IMR-90 (cell line): ENCODE results near the gene SMIM33. TPM values are rescaled to one million over a fixed set of nuclear protein-coding genes. Genes with fewer than 3 reads are reported as not detected.

ENCODE experiments used
- ATAC-seq: fragments of 200-7000 bp; cut with Tn5 transposase; 2 replicates; pipeline ENCODE4 v1.9.1; 2020; ENCODE audit warnings: low read depth, mild to moderate bottlenecking, moderate library complexity
- BruUV-seq: library from RNA; stranded (reverse); fragments of 400-500 nt; replicated peaks from 2 replicates; lab custom pipeline; 2021; lab: Mats Ljungman, UMichigan
- CTCF ChIA-PET: fragments of 300-600 bp; formaldehyde crosslinking; extraction: SDS; loops from one replicate; lab custom pipeline; 2021; ENCODE audit warnings: antibody characterized with exemption; lab: Yijun Ruan, JAX
- POLR2A ChIA-PET: fragments of 300-600 bp; sonication (Branson Sonifier 250); formaldehyde crosslinking; loops from one replicate; lab custom pipeline; 2022; ENCODE audit warnings: antibody characterized with exemption; ENCODE audit not compliant: unreplicated experiment; lab: Charles Lee
- DNase-seq: peaks from one replicate; pipeline ENCODE4 v3.0.0; 2013
- H2AFZ ChIP-seq: replicated peaks from 2 replicates; pipeline ENCODE3; 2013; ENCODE audit warnings: low read length, mild to moderate bottlenecking; ENCODE audit not compliant: poor library complexity
- H2AK5ac ChIP-seq: 2 replicates; pipeline ENCODE4 v1.6.1; 2013; ENCODE audit warnings: low read depth, low read length, inconsistent platforms
- H2AK9ac ChIP-seq: replicated peaks from 2 replicates; pipeline ENCODE3; 2013; ENCODE audit warnings: mild to moderate bottlenecking, low read depth, low read length, moderate library complexity; ENCODE audit not compliant: poor library complexity
- H2BK120ac ChIP-seq: 2 replicates; pipeline ENCODE4 v1.6.1; 2013; ENCODE audit warnings: low read depth, low read length, inconsistent platforms
- H2BK15ac ChIP-seq: 3 replicates; pipeline ENCODE4 v1.6.1; 2013; ENCODE audit warnings: low read depth, low read length, inconsistent platforms
- H2BK20ac ChIP-seq: 2 replicates; pipeline ENCODE4 v1.6.1; 2013; ENCODE audit warnings: low read depth, mild to moderate bottlenecking, inconsistent platforms, low read length, moderate library complexity
- H2BK5ac ChIP-seq: 2 replicates; pipeline ENCODE4 v1.6.1; 2013; ENCODE audit warnings: mild to moderate bottlenecking, low read depth, low read length, inconsistent platforms; ENCODE audit not compliant: poor library complexity, severe bottlenecking
- H3K14ac ChIP-seq: replicated peaks from 2 replicates; pipeline ENCODE4 v1.6.1; 2013; ENCODE audit warnings: low read depth, low read length, inconsistent platforms
- H3K18ac ChIP-seq: 2 replicates; pipeline ENCODE4 v1.6.1; 2013; ENCODE audit warnings: low read depth, low read length, control low read depth
- H3K23ac ChIP-seq: 2 replicates; pipeline ENCODE4 v1.6.1; 2013; ENCODE audit warnings: low read depth, low read length, inconsistent platforms
- H3K27ac ChIP-seq: 2 replicates; pipeline ENCODE4 v1.5.1; 2013; ENCODE audit warnings: mild to moderate bottlenecking, control low read depth, low read length; ENCODE audit not compliant: insufficient read depth
- H3K27me3 ChIP-seq: 2 replicates; pipeline ENCODE4 v1.6.1; 2013; ENCODE audit warnings: low read length; ENCODE audit not compliant: control insufficient read depth, insufficient read depth
- H3K36me3 ChIP-seq: 2 replicates; pipeline ENCODE4 v1.6.1; 2013; ENCODE audit warnings: low read length, mixed read lengths; ENCODE audit not compliant: control insufficient read depth, insufficient read depth
- H3K4ac ChIP-seq: 2 replicates; pipeline ENCODE4 v1.6.1; 2013; ENCODE audit warnings: low read depth, low read length, inconsistent platforms
- H3K4me1 ChIP-seq: 2 replicates; pipeline ENCODE4 v1.6.1; 2013; ENCODE audit warnings: low read length, mixed read lengths; ENCODE audit not compliant: control insufficient read depth, insufficient read depth
- H3K4me2 ChIP-seq: 2 replicates; pipeline ENCODE4 v1.6.1; 2013; ENCODE audit warnings: low read depth, mild to moderate bottlenecking, control low read depth, low read length, moderate library complexity
- H3K4me3 ChIP-seq: 2 replicates; pipeline ENCODE4 v1.5.1; 2013; ENCODE audit warnings: low read depth, mild to moderate bottlenecking, control low read depth, low read length, moderate library complexity; ENCODE audit not compliant: insufficient read depth
- H3K56ac ChIP-seq: 2 replicates; pipeline ENCODE4 v1.6.1; 2013; ENCODE audit warnings: low read length, inconsistent platforms; ENCODE audit not compliant: insufficient read depth; ENCODE audit errors: extremely low read depth
- H3K79me1 ChIP-seq, 2 experiments: 2 replicates each; pipeline ENCODE4 v1.6.1; 2013; ENCODE audit warnings: low read length in 2 of 2, inconsistent platforms in 1 of 2, low read depth in 1 of 2
- H3K9ac ChIP-seq: 2 replicates; pipeline ENCODE4 v1.6.1; 2013; ENCODE audit warnings: low read depth, low read length, control low read depth
- H3K9me1 ChIP-seq: 2 replicates; pipeline ENCODE4 v1.6.1; 2013; ENCODE audit warnings: low read length, inconsistent platforms; ENCODE audit not compliant: insufficient read depth
- H3K9me3 ChIP-seq: 2 replicates; pipeline ENCODE4 v1.6.1; 2013; ENCODE audit warnings: low read length; ENCODE audit not compliant: control insufficient read depth, insufficient read depth
- H4K20me1 ChIP-seq: 2 replicates; pipeline ENCODE4 v1.6.1; 2013; ENCODE audit warnings: low read length, inconsistent platforms; ENCODE audit not compliant: insufficient read depth
- H4K5ac ChIP-seq: 2 replicates; pipeline ENCODE4 v1.6.1; 2013; ENCODE audit warnings: mild to moderate bottlenecking, low read depth, low read length, control low read depth
- H4K8ac ChIP-seq, 2 experiments: 2 replicates each; pipeline ENCODE4 v1.6.1; 2013; ENCODE audit warnings: low read depth in 2 of 2, low read length in 2 of 2, control low read depth in 1 of 2, inconsistent platforms in 1 of 2
- H4K91ac ChIP-seq: 2 replicates; pipeline ENCODE4 v1.6.1; 2013; ENCODE audit warnings: low read depth, low read length, inconsistent platforms; ENCODE audit not compliant: insufficient read depth
- BHLHE40 ChIP-seq: fragments of 150-350 bp; IDR thresholded peaks from 2 replicates; pipeline ENCODE4 v1.6.1; 2016; ENCODE audit warnings: mild to moderate bottlenecking, low read depth, low read length
- CEBPB ChIP-seq: IDR thresholded peaks from 2 replicates; pipeline ENCODE4 v1.6.1; 2012; ENCODE audit warnings: low read depth, low read length, improper control_type of control experiment
- CHD1 ChIP-seq: IDR thresholded peaks from 2 replicates; pipeline ENCODE4 v1.6.1; 2012; ENCODE audit warnings: low read depth, low read length, improper control_type of control experiment
- CTCF ChIP-seq: conservative IDR thresholded peaks from 2 replicates; pipeline ENCODE4 v1.5.1; 2012; ENCODE audit warnings: mild to moderate bottlenecking, low read depth, low read length, improper control_type of control experiment
- FOS ChIP-seq: fragments of 150-350 bp; IDR thresholded peaks from 2 replicates; pipeline ENCODE4 v1.6.1; 2016; ENCODE audit warnings: low read depth, low read length
- MAFK ChIP-seq: IDR thresholded peaks from 2 replicates; pipeline ENCODE4 v1.6.1; 2012; ENCODE audit warnings: low read depth, low read length, improper control_type of control experiment
- MAZ ChIP-seq: IDR thresholded peaks from 2 replicates; pipeline ENCODE4 v1.6.1; 2012; ENCODE audit warnings: low read depth, mild to moderate bottlenecking, low read length, improper control_type of control experiment, moderate library complexity, borderline replicate concordance
- MXI1 ChIP-seq: IDR thresholded peaks from 2 replicates; pipeline ENCODE4 v1.6.1; 2012; ENCODE audit warnings: low read depth, mild to moderate bottlenecking, low read length, moderate library complexity, borderline replicate concordance
- NFE2L2 ChIP-seq: fragments of 150-350 bp; IDR thresholded peaks from 2 replicates; pipeline ENCODE4 v1.6.1; 2016; ENCODE audit warnings: low read depth, mild to moderate bottlenecking, low read length
- POLR2A ChIP-seq: IDR thresholded peaks from 2 replicates; pipeline ENCODE4 v1.6.1; 2012; ENCODE audit warnings: mild to moderate bottlenecking, low read depth, low read length
- RAD21 ChIP-seq: IDR thresholded peaks from 2 replicates; pipeline ENCODE4 v1.6.1; 2012; ENCODE audit warnings: low read length, improper control_type of control experiment
- RCOR1 ChIP-seq: IDR thresholded peaks from 2 replicates; pipeline ENCODE4 v1.6.1; 2012; ENCODE audit warnings: mild to moderate bottlenecking, low read length, improper control_type of control experiment; ENCODE audit not compliant: insufficient replicate concordance
- RFX5 ChIP-seq: IDR thresholded peaks from 2 replicates; pipeline ENCODE4 v1.8.0; 2012; ENCODE audit warnings: low read depth, mild to moderate bottlenecking, low read length, moderate library complexity
- SMC3 ChIP-seq: fragments of 150-350 bp; IDR thresholded peaks from 2 replicates; pipeline ENCODE4 v1.6.1; 2016; ENCODE audit warnings: low read depth, mild to moderate bottlenecking, antibody characterized with exemption, low read length, moderate library complexity
- WGBS, 2 experiments: methylation state at CpG; one replicate each; pipeline versions ENCODE4 v1.1.5 to v1.1.7; 2013; ENCODE audit warnings: missing lambda C conversion rate in 2 of 2; ENCODE audit not compliant: insufficient read length in 1 of 2; ENCODE audit errors: extremely low coverage in 2 of 2; 5-methylcytosine and 5-hydroxymethylcytosine counted together
- dilution Hi-C: fragments of 300-500 bp; cut with HindIII; formaldehyde crosslinking; loops from one replicate; pipeline ENCODE4 v1.14.3; 2018; ENCODE audit warnings: low sequenced_read_pairs; ENCODE audit not compliant: unreplicated experiment
- in situ Hi-C: fragments of 300-500 bp; cut with MboI; formaldehyde crosslinking; loops from 3 replicates; pipeline ENCODE4 v1.14.3; 2019; ENCODE audit warnings: low sequenced_read_pairs, inconsistent platforms, mixed read lengths
- intact Hi-C: fragments of 100-400 bp; cut with micrococcal nuclease; formaldehyde crosslinking; loops from 2 replicates; pipeline ENCODE4 v1.10.0; 2022
- polyA plus RNA-seq, 3 experiments: library from polyadenylated mRNA; depleted of rRNA; stranded (reverse); fragments of >200 nt; gene quantifications; 2 replicates each; pipeline ENCODE4 v1.2.3, GENCODE V29; 2012; ENCODE audit warnings: low replicate concordance in 1 of 3
- total RNA-seq: library from RNA; depleted of rRNA; stranded (reverse); fragments of >200 nt; gene quantifications from 2 replicates; pipeline ENCODE4 v1.2.3, GENCODE V29; 2012
- TF ChIP-seq, protein P1 (sequence below): fragments of 150-350 bp; IDR thresholded peaks from 2 replicates; pipeline ENCODE4 v1.6.1; 2016; ENCODE audit warnings: low read depth, mild to moderate bottlenecking, low read length, moderate library complexity, borderline replicate concordance
- TF ChIP-seq, protein P2 (sequence below): fragments of 150-350 bp; IDR thresholded peaks from 2 replicates; pipeline ENCODE4 v1.6.1; 2017; ENCODE audit warnings: mild to moderate bottlenecking, antibody characterized with exemption, low read length, low read depth

The SMIM33 gene
- total and polyA plus RNA-seq, 2 of the 4 experiments (the other 2 are of a cell fraction), result not detected

GRCh38 chr5:139514486-139514856, 43.7 kb downstream of the SMIM33 start:
- no peaks in the 10 kb centered on the region for H3K27me3 ChIP-seq
- H3K4ac ChIP-seq, result no peak overlapping the region
- no peak overlapping the region for H3K4me3 ChIP-seq
- intact Hi-C loops (no loop called here), dilution Hi-C loops (loop anchor here (25.0 kb wide), 1 partner anchor 102 kb away; the partner anchor contains the start of gene SPATA24), in situ Hi-C loops (no loop called here)
- no peak overlapping the region for H3K9ac ChIP-seq
- no peaks in the 10 kb centered on the region; a peak in 1 of 4 replicates for H3K79me1 ChIP-seq
- H2BK15ac ChIP-seq, result no peak overlapping the region
- H4K8ac ChIP-seq, result no peak overlapping the region
- H3K9me1 ChIP-seq, result peaks cover 4% of the 10 kb centered on the region
- POLR2A ChIA-PET, result no interaction called here
- H3K18ac ChIP-seq, result no peak overlapping the region
- H2BK5ac ChIP-seq, result no peak overlapping the region
- ATAC-seq (no peak), DNase-seq (no peak)
- no peaks in the 10 kb centered on the region for H3K9me3 ChIP-seq
- H4K20me1 ChIP-seq, result no peaks in the 10 kb centered on the region
- BruUV-seq, result no TSS peak
- no peak overlapping the region for H3K27ac ChIP-seq
- no peak overlapping the region for H4K91ac ChIP-seq
- H2AK9ac ChIP-seq, result no peak overlapping the region
- no peak overlapping the region for H2BK120ac ChIP-seq
- no peak overlapping the region for H2AFZ ChIP-seq
- no peak overlapping the region for H3K56ac ChIP-seq
- WGBS, 2 experiments, result no CpG with 5 or more reads among the region's 2 CpGs
- TF ChIP-seq, protein P1, sequence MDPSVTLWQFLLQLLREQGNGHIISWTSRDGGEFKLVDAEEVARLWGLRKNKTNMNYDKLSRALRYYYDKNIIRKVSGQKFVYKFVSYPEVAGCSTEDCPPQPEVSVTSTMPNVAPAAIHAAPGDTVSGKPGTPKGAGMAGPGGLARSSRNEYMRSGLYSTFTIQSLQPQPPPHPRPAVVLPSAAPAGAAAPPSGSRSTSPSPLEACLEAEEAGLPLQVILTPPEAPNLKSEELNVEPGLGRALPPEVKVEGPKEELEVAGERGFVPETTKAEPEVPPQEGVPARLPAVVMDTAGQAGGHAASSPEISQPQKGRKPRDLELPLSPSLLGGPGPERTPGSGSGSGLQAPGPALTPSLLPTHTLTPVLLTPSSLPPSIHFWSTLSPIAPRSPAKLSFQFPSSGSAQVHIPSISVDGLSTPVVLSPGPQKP, result no peak
- TF ChIP-seq MAZ, result no peak
- TF ChIP-seq NFE2L2, result no peak
- no peak for TF ChIP-seq RAD21
- TF ChIP-seq, protein P2, sequence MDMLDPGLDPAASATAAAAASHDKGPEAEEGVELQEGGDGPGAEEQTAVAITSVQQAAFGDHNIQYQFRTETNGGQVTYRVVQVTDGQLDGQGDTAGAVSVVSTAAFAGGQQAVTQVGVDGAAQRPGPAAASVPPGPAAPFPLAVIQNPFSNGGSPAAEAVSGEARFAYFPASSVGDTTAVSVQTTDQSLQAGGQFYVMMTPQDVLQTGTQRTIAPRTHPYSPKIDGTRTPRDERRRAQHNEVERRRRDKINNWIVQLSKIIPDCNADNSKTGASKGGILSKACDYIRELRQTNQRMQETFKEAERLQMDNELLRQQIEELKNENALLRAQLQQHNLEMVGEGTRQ, result no peak
- no peak for TF ChIP-seq POLR2A
- TF ChIP-seq MXI1, result no peak
- TF ChIP-seq CHD1, result no peak
- TF ChIP-seq RFX5, result no peak
- TF ChIP-seq CEBPB, result no peak
- no peak for TF ChIP-seq CTCF
- no peak for TF ChIP-seq BHLHE40
- no peak for TF ChIP-seq MAFK
- no peak for TF ChIP-seq FOS
- no peak for TF ChIP-seq RCOR1
- no peak for TF ChIP-seq SMC3
- H3K4me1 ChIP-seq, result peaks cover 4% of the 10 kb centered on the region
- H2AK5ac ChIP-seq, result no peak overlapping the region
- no peak overlapping the region for H4K5ac ChIP-seq
- no peak overlapping the region for H3K4me2 ChIP-seq
- H3K14ac ChIP-seq, result no peak overlapping the region
- H3K23ac ChIP-seq, result no peak overlapping the region
- no peak overlapping the region for H2BK20ac ChIP-seq
- CTCF ChIA-PET, result interaction anchor here (0.7 to 3.2 kb wide), 2 partner anchors 90 to 92 kb away, joined by 5 to 32 read pairs; no protein-coding TSS in a partner anchor
- no peaks in the 10 kb centered on the region for H3K36me3 ChIP-seq
